Ovary (tissue), 9 donors: ENCODE measurements around the gene TLE4. TPM values are rescaled to one million over a fixed set of nuclear protein-coding genes. Genes with fewer than 3 reads are reported as not detected.

Source experiments
- DNase-seq, 5 donors: peaks; one replicate each; pipeline ENCODE4 v3.0.0-alpha.2; 2019 to 2020
- H3K27ac ChIP-seq, 2 donors: fragments of 200-600 bp; one replicate each; pipeline versions ENCODE4 v1.5.1 to v1.8.0; 2019 to 2022
- H3K27me3 ChIP-seq: fragments of 200-600 bp; one replicate; pipeline ENCODE4 v1.8.0; 2022
- H3K36me3 ChIP-seq: fragments of 200-600 bp; sonication (generic); one replicate; pipeline ENCODE4 v1.5.1; 2019
- H3K4me1 ChIP-seq: one replicate; pipeline ENCODE4 v1.8.1; 2013; ENCODE audit warnings: mild to moderate bottlenecking, moderate library complexity; ENCODE audit not compliant: insufficient read depth
- H3K4me3 ChIP-seq: fragments of 200-600 bp; sonication (generic); one replicate; pipeline ENCODE4 v1.5.1; 2017
- H3K9me3 ChIP-seq, 2 donors: fragments of 200-600 bp in 1 of 2; sonication (generic) in 1 of 2; one replicate each; pipeline versions ENCODE4 v1.5.1 to v1.8.1; 2013 to 2019; ENCODE audit warnings: mild to moderate bottlenecking in 1 of 2, moderate library complexity in 1 of 2
- EP300 ChIP-seq: sonication (generic); formaldehyde crosslinking; IDR thresholded peaks from one replicate; pipeline ENCODE4 v1.6.1; 2017; ENCODE audit warnings: antibody characterized with exemption
- POLR2A ChIP-seq: fragments of 450-650 bp; IDR thresholded peaks from one replicate; pipeline ENCODE4 v1.6.1; 2017; ENCODE audit warnings: antibody characterized with exemption, mild to moderate bottlenecking, moderate library complexity
- WGBS, 3 donors: extraction: QIAGEN DNeasy Blood & Tissue Kit in 1 of 3; methylation state at CpG; one replicate each; pipeline versions ENCODE4 v1.1.5 to v1.1.7; 2013 to 2017; 5-methylcytosine and 5-hydroxymethylcytosine counted together
- intact Hi-C, 4 donors: fragments of 100-400 bp; cut with DNase I; formaldehyde crosslinking; loops; one replicate each; pipeline versions ENCODE4 v1.11.0 to v1.15.1; 2022 to 2023
- polyA plus RNA-seq, 2 donors: library from polyadenylated mRNA; stranded (reverse); fragments of 200-250 nt in 1 of 2; fragments of 350-450 nt in 1 of 2; fragmentation: Illumina TruSeq in 1 of 2; extraction: RNeasy Lipid Tissue Mini Kit (QIAGEN cat#74804) in 1 of 2; gene quantifications; one replicate each; pipeline ENCODE4 v1.2.3, GENCODE V29; 2013 to 2014
- total RNA-seq, 7 donors: library from RNA; depleted of rRNA in 2 of 7; stranded (reverse); fragments of >200 nt in 2 of 7; fragmentation: NEBNext Ultra II Directional in 3 of 7; extraction: Animal tissue kit (Norgen Biotek cat#: 25700) in 3 of 7; gene quantifications; one replicate each; pipeline versions ENCODE4 v1.1.0 to v1.2.4, GENCODE V29; 2016 to 2023
- TF ChIP-seq, protein P1 (sequence below), 3 donors: fragments of 450-650 bp in 2 of 3; fragments of 200-600 bp in 1 of 3; IDR thresholded peaks; one replicate each; pipeline versions ENCODE4 v1.5.1 to v1.8.0; 2016 to 2022; ENCODE audit warnings: antibody characterized with exemption in 3 of 3, mild to moderate bottlenecking in 1 of 3
- donor health status: DM: no; HTN: no; CAD: no; lungs with moderate emphysema.
- donor health status: DM: no; HTN: no; CAD: no.
- donor health status: Bipolar disorder and iron deficiency.
- donor health status: DM: yes; HTN: yes; CAD: no.
- donor health status: DM: no; HTN: no; CAD: no.
- donor health status: DM: yes; HTN: yes; CAD: no.

TLE4 gene
- total and polyA plus RNA-seq, 9 donors: 34.6 to 67.5 (median 54.6) TPM

DNA sequence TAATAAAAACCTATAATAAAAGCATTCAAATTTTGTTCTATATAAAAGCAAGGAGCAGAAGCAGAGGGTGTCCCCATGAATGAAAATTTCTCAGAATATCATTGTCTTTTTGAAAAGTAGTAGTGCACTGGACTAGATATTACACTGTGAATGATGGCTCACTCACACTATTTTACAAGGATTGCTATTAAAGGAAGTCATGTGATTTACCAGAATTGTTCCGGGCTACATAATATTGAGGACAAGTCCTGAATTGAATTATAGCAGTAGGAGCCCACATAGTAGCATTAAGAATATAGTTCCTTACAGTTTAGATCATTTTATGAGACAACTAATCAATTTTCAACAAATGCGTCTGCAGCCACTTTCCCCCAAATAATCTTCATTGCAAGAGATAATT, 7.7 kb upstream of the TLE4 start:
- no peak for TF ChIP-seq EP300
- TF ChIP-seq, protein P1, sequence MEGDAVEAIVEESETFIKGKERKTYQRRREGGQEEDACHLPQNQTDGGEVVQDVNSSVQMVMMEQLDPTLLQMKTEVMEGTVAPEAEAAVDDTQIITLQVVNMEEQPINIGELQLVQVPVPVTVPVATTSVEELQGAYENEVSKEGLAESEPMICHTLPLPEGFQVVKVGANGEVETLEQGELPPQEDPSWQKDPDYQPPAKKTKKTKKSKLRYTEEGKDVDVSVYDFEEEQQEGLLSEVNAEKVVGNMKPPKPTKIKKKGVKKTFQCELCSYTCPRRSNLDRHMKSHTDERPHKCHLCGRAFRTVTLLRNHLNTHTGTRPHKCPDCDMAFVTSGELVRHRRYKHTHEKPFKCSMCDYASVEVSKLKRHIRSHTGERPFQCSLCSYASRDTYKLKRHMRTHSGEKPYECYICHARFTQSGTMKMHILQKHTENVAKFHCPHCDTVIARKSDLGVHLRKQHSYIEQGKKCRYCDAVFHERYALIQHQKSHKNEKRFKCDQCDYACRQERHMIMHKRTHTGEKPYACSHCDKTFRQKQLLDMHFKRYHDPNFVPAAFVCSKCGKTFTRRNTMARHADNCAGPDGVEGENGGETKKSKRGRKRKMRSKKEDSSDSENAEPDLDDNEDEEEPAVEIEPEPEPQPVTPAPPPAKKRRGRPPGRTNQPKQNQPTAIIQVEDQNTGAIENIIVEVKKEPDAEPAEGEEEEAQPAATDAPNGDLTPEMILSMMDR (IDR thresholded peaks at IDR 0.05): no peak
- TF ChIP-seq POLR2A: no peak
- no peaks in the 10 kb centered on the region for H3K4me1 ChIP-seq
- H3K27me3 ChIP-seq: no peaks in the 10 kb centered on the region
- H3K36me3 ChIP-seq: no peaks in the 10 kb centered on the region
- 71 to 95% (median 88%) methylated on average over 2 of the region's 2 CpGs for WGBS, 3 donors
- H3K27ac ChIP-seq: no peak overlapping the region
- no peaks in the 10 kb centered on the region for H3K9me3 ChIP-seq
- intact Hi-C loops: no loop called here
- H3K4me3 ChIP-seq: no peak overlapping the region
- no peak for DNase-seq

DNA sequence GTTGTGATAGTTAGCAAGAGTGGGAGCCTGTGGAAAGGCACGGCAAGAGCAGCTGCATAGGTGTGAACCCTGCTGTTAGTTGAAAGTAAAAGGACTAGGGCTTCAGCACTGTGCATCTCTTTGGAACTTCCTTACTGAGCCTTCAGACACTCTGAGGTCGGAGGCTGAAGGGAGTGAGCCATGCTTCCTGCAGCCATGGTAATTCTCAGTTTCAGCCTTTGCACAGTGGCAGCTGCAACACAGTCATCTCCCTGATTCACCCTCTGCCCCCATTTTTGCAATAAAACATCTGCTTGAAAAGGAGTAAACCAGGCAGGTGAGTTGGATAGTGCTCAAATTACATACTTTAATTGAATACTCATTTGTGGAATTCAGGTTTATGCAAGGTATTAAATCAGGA, 6.5 kb upstream of the TLE4 start:
- intact Hi-C loops: no loop called here
- TF ChIP-seq EP300: no peak
- TF ChIP-seq, protein P1 (IDR thresholded peaks at IDR 0.05): no peak
- no peak for TF ChIP-seq POLR2A
- DNase-seq: no peak

DNA sequence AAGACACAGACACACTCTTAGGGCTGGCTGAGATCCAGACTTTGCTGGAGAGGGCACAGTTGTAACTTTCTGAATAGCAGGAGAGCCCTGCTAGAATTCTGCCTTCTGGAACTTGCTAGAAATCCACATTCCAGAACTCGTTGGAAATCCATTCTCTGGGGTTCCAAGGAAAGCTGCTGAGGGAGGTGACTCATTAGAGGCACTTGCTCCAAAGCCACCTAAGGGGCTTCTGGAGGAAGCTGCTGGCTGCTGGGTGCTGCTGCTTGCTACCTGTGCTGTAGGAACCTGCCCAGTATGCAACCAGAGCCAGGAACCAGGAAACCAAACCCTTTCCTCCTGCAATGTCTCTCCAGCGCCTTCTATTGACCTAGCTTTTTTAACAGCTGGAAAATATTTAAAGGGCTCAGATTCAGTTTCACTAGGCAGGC, 4.1 kb upstream of the TLE4 start:
- H3K4me3 ChIP-seq: no peak overlapping the region
- no peak overlapping the region for H3K27ac ChIP-seq
- no peaks in the 10 kb centered on the region for H3K9me3 ChIP-seq
- H3K36me3 ChIP-seq: no peaks in the 10 kb centered on the region
- no peaks in the 10 kb centered on the region for H3K27me3 ChIP-seq
- no peak for DNase-seq
- intact Hi-C loops: no loop called here
- H3K4me1 ChIP-seq: no peaks in the 10 kb centered on the region
- TF ChIP-seq EP300 (no peak), POLR2A (no peak)
- TF ChIP-seq, protein P1 (IDR thresholded peaks at IDR 0.05): no peak
- WGBS, 3 donors: 77 to 92% (median 92%) methylated on average over 2 of the region's 2 CpGs

More for the DNA sequence above, 6.5 kb upstream of the TLE4 start:
- no peak overlapping the region for H3K4me3 ChIP-seq
- no peaks in the 10 kb centered on the region for H3K36me3 ChIP-seq
- no peaks in the 10 kb centered on the region for H3K27me3 ChIP-seq
- WGBS, 3 donors: 62 to 79% (median 68%) methylated on average over 2 of the region's 2 CpGs
- H3K4me1 ChIP-seq: no peaks in the 10 kb centered on the region
- H3K9me3 ChIP-seq: no peaks in the 10 kb centered on the region
- no peak overlapping the region for H3K27ac ChIP-seq

DNA sequence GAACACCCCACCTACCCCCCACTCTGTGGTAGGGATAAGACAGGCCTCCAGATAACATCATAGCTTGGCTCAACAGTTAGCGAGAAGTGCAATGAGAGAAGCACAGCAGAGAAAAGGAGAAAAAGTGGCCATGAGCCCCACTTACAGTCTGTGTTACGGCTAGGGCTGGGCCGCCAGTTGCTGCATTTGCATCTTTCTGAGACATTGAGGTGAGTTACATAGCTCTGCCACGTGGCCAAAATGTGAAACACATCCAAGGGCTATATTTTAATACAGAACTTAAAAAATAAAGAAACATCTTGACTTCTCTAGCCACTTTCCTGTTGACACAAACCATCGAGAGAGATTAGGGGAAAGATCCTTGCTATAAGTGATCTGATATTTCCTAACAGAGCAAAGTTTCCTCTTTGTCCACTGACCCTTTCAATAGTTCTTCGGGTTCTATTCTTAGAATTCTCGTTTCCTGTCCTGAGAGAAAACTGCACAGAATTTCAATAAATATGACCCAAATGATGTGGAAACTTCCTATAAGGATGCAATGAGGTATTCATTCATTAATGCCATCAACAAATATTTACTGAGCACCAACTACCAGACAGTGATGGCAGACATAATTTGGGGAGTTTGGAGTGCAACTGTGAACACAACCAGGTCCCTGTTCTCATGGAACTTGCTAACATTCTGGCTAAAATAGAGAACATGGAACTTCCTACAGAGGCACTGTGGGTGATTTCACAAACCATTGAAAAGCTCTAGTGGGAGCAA, 3.2 kb upstream of the TLE4 start:
- H3K9me3 ChIP-seq: no peaks in the 10 kb centered on the region
- no peak for DNase-seq
- intact Hi-C loops: no loop called here
- 85 to 89% (median 87%) methylated on average over 7 of the region's 7 CpGs for WGBS, 3 donors
- no peaks in the 10 kb centered on the region for H3K36me3 ChIP-seq
- TF ChIP-seq POLR2A (no peak), EP300 (no peak)
- TF ChIP-seq, protein P1 (IDR thresholded peaks at IDR 0.05): no peak
- H3K27ac ChIP-seq: no peak overlapping the region
- H3K4me3 ChIP-seq: no peak overlapping the region
- no peaks in the 10 kb centered on the region for H3K27me3 ChIP-seq
- no peaks in the 10 kb centered on the region for H3K4me1 ChIP-seq
